Liver (tissue), 9 donors: ENCODE measurements around the gene SP9. TPM values are rescaled to one million over a fixed set of nuclear protein-coding genes. Genes with fewer than 3 reads are reported as not detected.
"Not testable (repeated sequence)": the region's sequence is repeated elsewhere in the genome, so short reads cannot be mapped to it uniquely, and the experiment has no call there.

Source experiments
- DNase-seq: peaks from one replicate; pipeline ENCODE4 v3.0.0-alpha.2; 2017; ENCODE audit warnings: low spot score
- H3K27ac ChIP-seq, 2 donors: one replicate each; pipeline ENCODE4 v1.7.0; 2013; ENCODE audit warnings: inconsistent platforms in 2 of 2, low read length in 2 of 2, control low read depth in 1 of 2, low read depth in 1 of 2, mild to moderate bottlenecking in 1 of 2
- H3K27me3 ChIP-seq, 4 donors: one replicate each; pipeline versions ENCODE4 v1.6.1 to v1.7.0; 2013; ENCODE audit warnings: low read length in 3 of 4, inconsistent platforms in 1 of 4, mild to moderate bottlenecking in 1 of 4, moderate library complexity in 1 of 4; ENCODE audit not compliant: control insufficient read depth in 4 of 4, insufficient read depth in 4 of 4
- H3K36me3 ChIP-seq, 4 donors: one replicate each; pipeline versions ENCODE4 v1.6.1 to v1.7.0; 2013; ENCODE audit warnings: low read length in 3 of 4, mild to moderate bottlenecking in 3 of 4, low read depth in 1 of 4, moderate library complexity in 1 of 4; ENCODE audit not compliant: control insufficient read depth in 4 of 4, insufficient read depth in 3 of 4
- H3K4me1 ChIP-seq, 4 donors: one replicate each; pipeline versions ENCODE4 v1.6.1 to v1.7.0; 2013; ENCODE audit warnings: low read length in 3 of 4, mild to moderate bottlenecking in 3 of 4, moderate library complexity in 1 of 4; ENCODE audit not compliant: control insufficient read depth in 4 of 4, insufficient read depth in 4 of 4
- H3K4me3 ChIP-seq, 3 donors: one replicate each; pipeline versions ENCODE4 v1.6.1 to v1.7.0; 2013; ENCODE audit warnings: low read length in 3 of 3, control low read depth in 1 of 3, low read depth in 1 of 3, mild to moderate bottlenecking in 1 of 3
- H3K9ac ChIP-seq, 2 donors: one replicate each; pipeline ENCODE4 v1.7.0; 2013; ENCODE audit warnings: low read length in 2 of 2, mild to moderate bottlenecking in 2 of 2, moderate library complexity in 2 of 2, control low read depth in 1 of 2, low read depth in 1 of 2
- H3K9me3 ChIP-seq, 4 donors: one replicate each; pipeline versions ENCODE4 v1.6.1 to v1.7.0; 2013; ENCODE audit warnings: low read length in 3 of 4; ENCODE audit not compliant: control insufficient read depth in 4 of 4
- CTCF ChIP-seq: fragments of 150-350 bp; IDR thresholded peaks from 2 replicates; pipeline ENCODE4 v1.5.1; 2017; ENCODE audit warnings: improper control_type of control experiment, low read depth, low read length; ENCODE audit not compliant: missing input control
- EGR1 ChIP-seq, 2 donors: IDR thresholded peaks; 2 replicates each; pipeline ENCODE4 v1.6.1; 2016 to 2018; ENCODE audit warnings: antibody characterized with exemption in 2 of 2, low read depth in 2 of 2
- FOXA1 ChIP-seq: IDR thresholded peaks from 2 replicates; pipeline ENCODE4 v1.6.1; 2016; ENCODE audit warnings: antibody characterized with exemption
- FOXA2 ChIP-seq: IDR thresholded peaks from 2 replicates; pipeline ENCODE4 v1.6.1; 2016; ENCODE audit warnings: antibody characterized with exemption
- GABPA ChIP-seq, 2 donors: IDR thresholded peaks in 1 of 2; conservative IDR thresholded peaks in 1 of 2; 2 replicates each; pipeline ENCODE4 v1.6.1; 2016; ENCODE audit warnings: antibody characterized with exemption in 2 of 2, mild to moderate bottlenecking in 1 of 2, moderate library complexity in 1 of 2
- HNF4A ChIP-seq, 2 donors: conservative IDR thresholded peaks; 2 replicates each; pipeline ENCODE4 v1.6.1; 2016; ENCODE audit warnings: antibody characterized with exemption in 2 of 2, mild to moderate bottlenecking in 2 of 2
- HNF4G ChIP-seq: IDR thresholded peaks from 2 replicates; pipeline ENCODE4 v1.6.1; 2016; ENCODE audit warnings: antibody characterized with exemption
- JUND ChIP-seq, 2 donors: IDR thresholded peaks; 2 replicates each; pipeline ENCODE4 v1.6.1; 2016; ENCODE audit warnings: antibody characterized with exemption in 2 of 2
- NR2F2 ChIP-seq: IDR thresholded peaks from 2 replicates; pipeline ENCODE4 v1.6.1; 2016; ENCODE audit warnings: antibody characterized with exemption
- RAD21 ChIP-seq, 2 donors: IDR thresholded peaks; 2 replicates each; pipeline ENCODE4 v1.6.1; 2016; ENCODE audit warnings: antibody characterized with exemption in 2 of 2, mild to moderate bottlenecking in 2 of 2
- REST ChIP-seq: IDR thresholded peaks from 2 replicates; pipeline ENCODE4 v1.6.1; 2016; ENCODE audit warnings: antibody characterized with exemption, mild to moderate bottlenecking
- RXRA ChIP-seq, 2 donors: IDR thresholded peaks; 2 replicates each; pipeline ENCODE4 v1.6.1; 2017 to 2018; ENCODE audit warnings: antibody characterized with exemption in 2 of 2, mild to moderate bottlenecking in 1 of 2
- SP1 ChIP-seq: IDR thresholded peaks from 2 replicates; pipeline ENCODE4 v1.6.1; 2018; ENCODE audit warnings: antibody characterized with exemption, mild to moderate bottlenecking
- TAF1 ChIP-seq: conservative IDR thresholded peaks from 2 replicates; pipeline ENCODE4 v1.6.1; 2016; ENCODE audit warnings: antibody characterized with exemption, mild to moderate bottlenecking
- WGBS: extraction: QIAGEN DNeasy Blood & Tissue Kit; methylation state at CpG from one replicate; pipeline ENCODE4 v1.1.7; 2013; 5-methylcytosine and 5-hydroxymethylcytosine counted together
- polyA plus RNA-seq, 2 donors: library from polyadenylated mRNA; stranded (reverse) in 1 of 2; unstranded in 1 of 2; fragments of 200-250 nt in 1 of 2; fragments of >200 nt in 1 of 2; fragmentation: Nextera tagmentation in 1 of 2; extraction: Ambion mirVana in 1 of 2; gene quantifications; one replicate each; pipeline versions ENCODE4 v1.2.1 to v1.2.3, GENCODE V29; 2013 to 2015
- total RNA-seq, 2 donors: library from RNA; depleted of rRNA; stranded (reverse); fragments of >200 nt; gene quantifications; one replicate each; pipeline ENCODE4 v1.2.3, GENCODE V29; 2014
- TF ChIP-seq, protein P1 (sequence below): IDR thresholded peaks from 2 replicates; pipeline ENCODE4 v1.6.1; 2016; ENCODE audit warnings: antibody characterized with exemption
- TF ChIP-seq, protein P2 (sequence below): IDR thresholded peaks from 2 replicates; pipeline ENCODE4 v1.6.1; 2016; ENCODE audit warnings: antibody characterized with exemption
- TF ChIP-seq, protein P3 (sequence below): IDR thresholded peaks from 2 replicates; pipeline ENCODE4 v1.6.1; 2016; ENCODE audit warnings: antibody characterized with exemption
- donor health status: healthy.
- donor health status: healthy.
- donor health status: healthy.
- donor health status: healthy.
- donor health status: healthy.

The SP9 gene
- total and polyA plus RNA-seq, 4 donors = not detected

GRCh38 chr2:174362949-174363348, 28.2 kb downstream of the SP9 start:
- peaks cover 2 to 21% (median 8%) of the 10 kb centered on the region in 4 donors for H3K36me3 ChIP-seq
- H3K9ac ChIP-seq = no peak overlapping the region
- no peak overlapping the region for H3K4me3 ChIP-seq
- 98% methylated on average over 1 of the region's 1 CpG for WGBS
- DNase-seq = no peak
- TF ChIP-seq HNF4A (conservative IDR thresholded peaks at IDR 0.05) = no peak
- TF ChIP-seq, protein P1, sequence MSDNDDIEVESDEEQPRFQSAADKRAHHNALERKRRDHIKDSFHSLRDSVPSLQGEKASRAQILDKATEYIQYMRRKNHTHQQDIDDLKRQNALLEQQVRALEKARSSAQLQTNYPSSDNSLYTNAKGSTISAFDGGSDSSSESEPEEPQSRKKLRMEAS = no peak
- TF ChIP-seq SP1 = no peak
- no peak for TF ChIP-seq FOXA1
- no peak for TF ChIP-seq FOXA2
- TF ChIP-seq, protein P2, sequence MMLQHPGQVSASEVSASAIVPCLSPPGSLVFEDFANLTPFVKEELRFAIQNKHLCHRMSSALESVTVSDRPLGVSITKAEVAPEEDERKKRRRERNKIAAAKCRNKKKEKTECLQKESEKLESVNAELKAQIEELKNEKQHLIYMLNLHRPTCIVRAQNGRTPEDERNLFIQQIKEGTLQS = no peak
- TF ChIP-seq TAF1 = no peak
- no peak for TF ChIP-seq JUND (IDR thresholded peaks at IDR 0.05)
- no peak for TF ChIP-seq HNF4G
- no peak for TF ChIP-seq EGR1 (IDR thresholded peaks at IDR 0.05; ENCODE audit: low read depth in 2 of 2)
- TF ChIP-seq REST = no peak
- no peak for TF ChIP-seq RAD21 (IDR thresholded peaks at IDR 0.05)
- no peaks in the 10 kb centered on the region for H3K9me3 ChIP-seq
- H3K27me3 ChIP-seq = no peaks in the 10 kb centered on the region
- H3K4me1 ChIP-seq = no peaks in the 10 kb centered on the region
- H3K27ac ChIP-seq = no peak overlapping the region

DNA sequence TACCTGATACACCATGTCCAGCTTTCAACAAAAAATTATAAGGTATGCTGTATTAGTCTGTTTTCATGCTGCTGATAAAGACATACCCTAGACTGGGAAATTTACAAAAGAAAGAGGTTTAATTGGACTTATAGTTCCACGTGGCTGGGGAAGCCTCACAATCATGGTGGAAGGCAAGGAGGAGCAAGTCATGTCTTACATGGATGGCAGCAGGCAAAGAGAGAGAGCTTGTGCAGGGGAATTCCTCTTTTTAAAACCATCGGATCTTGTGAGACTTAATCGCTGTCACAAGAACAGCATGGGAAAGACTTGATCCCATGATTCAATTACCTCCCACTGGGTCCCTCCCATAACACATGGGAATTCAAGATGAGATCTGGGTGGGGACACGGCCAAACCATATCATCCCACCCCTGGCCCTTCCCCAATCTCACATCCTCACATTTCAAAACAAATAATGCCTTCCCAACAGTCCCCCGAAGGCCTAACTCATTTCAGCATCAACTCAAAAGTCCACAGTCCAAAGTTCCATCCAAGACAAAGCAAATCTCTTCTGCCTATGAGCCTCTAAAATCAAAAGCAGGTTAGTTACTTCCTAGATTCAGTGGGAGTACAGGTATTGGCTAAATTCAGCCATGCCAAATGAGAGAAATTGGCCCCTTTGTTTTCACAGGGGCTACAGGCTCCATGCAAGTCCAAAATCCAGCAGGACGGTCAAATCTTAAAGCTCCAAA, 28.9 kb downstream of the SP9 start:
- H3K4me3 ChIP-seq, H3K4me1 ChIP-seq, H3K9me3 ChIP-seq, H3K27me3 ChIP-seq, H3K9ac ChIP-seq, H3K27ac ChIP-seq, DNase-seq: not testable (repeated sequence)
- peaks cover 2 to 24% (median 12%) of the 10 kb centered on the region in 4 donors for H3K36me3 ChIP-seq
- TF ChIP-seq HNF4A (conservative IDR thresholded peaks at IDR 0.05) (peak; percentile 51 to 70), HNF4G (peak; percentile 26)
- 89% methylated on average over 6 of the region's 6 CpGs for WGBS

DNA sequence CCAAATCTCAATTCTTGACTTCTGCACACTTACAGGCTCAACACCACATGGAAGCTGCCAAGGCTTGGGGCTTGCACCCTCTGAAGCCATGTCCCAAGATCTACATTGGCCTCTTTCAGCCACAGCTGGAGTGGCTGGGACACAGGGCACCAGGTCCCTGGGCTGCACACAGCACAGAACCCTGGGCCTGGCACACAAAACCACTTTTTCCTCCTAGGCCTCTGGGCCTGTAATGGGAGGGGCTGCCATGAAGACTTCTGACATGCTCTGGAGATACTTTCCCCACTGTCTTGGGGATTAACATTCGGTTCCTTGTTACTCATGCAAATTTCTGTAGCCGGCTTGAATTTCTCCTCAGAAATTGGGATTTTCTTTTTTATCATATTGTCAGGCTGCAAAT, 29.9 kb downstream of the SP9 start:
- no peaks in the 10 kb centered on the region for H3K9me3 ChIP-seq
- H3K27me3 ChIP-seq = no peaks in the 10 kb centered on the region
- no peak overlapping the region for H3K9ac ChIP-seq
- 96% methylated on average over 2 of the region's 2 CpGs for WGBS
- no peak for DNase-seq
- H3K4me1 ChIP-seq = no peaks in the 10 kb centered on the region
- peaks cover 2 to 29% (median 18%) of the 10 kb centered on the region in 4 donors for H3K36me3 ChIP-seq
- H3K27ac ChIP-seq = no peak overlapping the region
- no peak overlapping the region for H3K4me3 ChIP-seq
- TF ChIP-seq, protein P3, sequence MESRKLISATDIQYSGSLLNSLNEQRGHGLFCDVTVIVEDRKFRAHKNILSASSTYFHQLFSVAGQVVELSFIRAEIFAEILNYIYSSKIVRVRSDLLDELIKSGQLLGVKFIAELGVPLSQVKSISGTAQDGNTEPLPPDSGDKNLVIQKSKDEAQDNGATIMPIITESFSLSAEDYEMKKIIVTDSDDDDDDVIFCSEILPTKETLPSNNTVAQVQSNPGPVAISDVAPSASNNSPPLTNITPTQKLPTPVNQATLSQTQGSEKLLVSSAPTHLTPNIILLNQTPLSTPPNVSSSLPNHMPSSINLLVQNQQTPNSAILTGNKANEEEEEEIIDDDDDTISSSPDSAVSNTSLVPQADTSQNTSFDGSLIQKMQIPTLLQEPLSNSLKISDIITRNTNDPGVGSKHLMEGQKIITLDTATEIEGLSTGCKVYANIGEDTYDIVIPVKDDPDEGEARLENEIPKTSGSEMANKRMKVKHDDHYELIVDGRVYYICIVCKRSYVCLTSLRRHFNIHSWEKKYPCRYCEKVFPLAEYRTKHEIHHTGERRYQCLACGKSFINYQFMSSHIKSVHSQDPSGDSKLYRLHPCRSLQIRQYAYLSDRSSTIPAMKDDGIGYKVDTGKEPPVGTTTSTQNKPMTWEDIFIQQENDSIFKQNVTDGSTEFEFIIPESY = no peak
- TF ChIP-seq NR2F2 = no peak
- no peak for TF ChIP-seq RXRA (IDR thresholded peaks at IDR 0.05)
- TF ChIP-seq FOXA1 = no peak
- TF ChIP-seq GABPA (IDR thresholded peaks at IDR 0.05 in 1 of 2, conservative IDR thresholded peaks at IDR 0.05 in 1 of 2) = no peak
- TF ChIP-seq JUND (IDR thresholded peaks at IDR 0.05) = no peak
- no peak for TF ChIP-seq EGR1 (IDR thresholded peaks at IDR 0.05; ENCODE audit: low read depth in 2 of 2)
- TF ChIP-seq CTCF = no peak
- no peak for TF ChIP-seq FOXA2
- TF ChIP-seq, protein P2 = no peak
